Measurements from ENCODE around the gene RNF103. TPM values are rescaled to one million over a fixed set of nuclear protein-coding genes. Genes with fewer than 3 reads are reported as not detected.
A peak's percentile ranks its signal among the peaks of the same experiment; 100 is the strongest.

The RNF103 gene
- total and polyA plus RNA-seq, 4 donors, result 15.4 to 38.2 (median 19.4) TPM

- no peak overlapping the region for H3K4me3 ChIP-seq (ENCODE audit: low read depth in 1 of 3, low read length in 3 of 3)
- peak overlapping the region in 1 of 2 donors; percentile 61 for H3K9ac ChIP-seq (ENCODE audit: low read depth in 1 of 2, low read length in 2 of 2)
Measured at GRCh38 chr2:86649119-86649947, 25.7 kb upstream of the RNF103 start.

More at GRCh38 chr2:86649119-86649947, 25.7 kb upstream of the RNF103 start:
- WGBS, result 29% methylated on average over 1 of the region's 1 CpG
- Histone ChIP-seq H3K36me3 (ENCODE audit: control insufficient read depth in 4 of 4, insufficient read depth in 3 of 4, low read depth in 1 of 4, low read length in 3 of 4) (no peaks in the 10 kb centered on the region), H3K27ac (ENCODE audit: low read depth in 1 of 2, low read length in 2 of 2) (peak overlapping the region; percentile 64 to 77), H3K4me1 (ENCODE audit: control insufficient read depth in 4 of 4, insufficient read depth in 4 of 4, low read length in 3 of 4) (peaks cover 2 to 7% (median 5%) of the 10 kb centered on the region in 4 donors), H3K27me3 (ENCODE audit: control insufficient read depth in 4 of 4, insufficient read depth in 4 of 4, low read length in 3 of 4) (no peaks in the 10 kb centered on the region), H3K9me3 (ENCODE audit: control insufficient read depth in 4 of 4, low read length in 3 of 4) (no peaks in the 10 kb centered on the region)
- DNase-seq (ENCODE audit: low spot score), result no peak
- no peak for TF ChIP-seq CTCF (IDR thresholded peaks at IDR 0.05; ENCODE audit: low read depth, low read length, missing input control)
- peak; percentile 56 to 57 for TF ChIP-seq RAD21 (IDR thresholded peaks at IDR 0.05)
- TF ChIP-seq HNF4G (IDR thresholded peaks at IDR 0.05), result peak; percentile 89
- TF ChIP-seq ATF3 (IDR thresholded peaks at IDR 0.05), result no peak
- peak; percentile 53 for TF ChIP-seq ZBTB33 (IDR thresholded peaks at IDR 0.05)
- peak; percentile 95 for TF ChIP-seq SP1 (IDR thresholded peaks at IDR 0.05)
- TF ChIP-seq HNF4A (conservative IDR thresholded peaks at IDR 0.05), result peak; percentile 97 to 99
- TF ChIP-seq MAX (IDR thresholded peaks at IDR 0.05), result peak; percentile 61
- peak; percentile 88 for TF ChIP-seq YY1 (IDR thresholded peaks at IDR 0.05)
- peak; percentile 71 to 85 for TF ChIP-seq JUND (IDR thresholded peaks at IDR 0.05)
- TF ChIP-seq FOXA2 (IDR thresholded peaks at IDR 0.05), result peak; percentile 83
- TF ChIP-seq TAF1 (conservative IDR thresholded peaks at IDR 0.05), result no peak
- TF ChIP-seq REST (IDR thresholded peaks at IDR 0.05), result peak; percentile 83
- peak in 1 of 2 donors; percentile 80 for TF ChIP-seq EGR1 (IDR thresholded peaks at IDR 0.05; ENCODE audit: low read depth in 2 of 2)
- no peak for TF ChIP-seq NR2F2 (IDR thresholded peaks at IDR 0.05)
- peak in 1 of 2 donors; percentile 41 for TF ChIP-seq GABPA (IDR thresholded peaks at IDR 0.05 in 1 of 2, conservative IDR thresholded peaks at IDR 0.05 in 1 of 2)
- peak; percentile 69 to 83 for TF ChIP-seq RXRA (IDR thresholded peaks at IDR 0.05)
- peak; percentile 85 for TF ChIP-seq FOXA1 (IDR thresholded peaks at IDR 0.05)

Measured in liver (tissue), 9 donors.